A549 (cell line): ENCODE results near the gene PDSS2.

Source experiments
- CEBPB ChIP-seq, 2 experiments: fragments of >200 bp in 1 of 2; sonication (Bioruptor Twin) in 1 of 2; formaldehyde crosslinking in 1 of 2; IDR thresholded peaks; 2 replicates each; pipeline ENCODE4 v1.6.1; 2012 to 2016
- CTCF ChIP-seq: fragments of >200 bp; sonication (Bioruptor Twin); formaldehyde crosslinking; IDR thresholded peaks from 3 replicates; pipeline ENCODE4 v1.5.1; 2016
- EP300 ChIP-seq, 2 experiments: fragments of >200 bp; sonication (Bioruptor Twin); formaldehyde crosslinking; IDR thresholded peaks; 2 replicates in 1 of 2; 3 replicates in 1 of 2; pipeline ENCODE4 v1.6.1; 2016 to 2017
- MYC ChIP-seq: IDR thresholded peaks from 2 replicates; pipeline ENCODE4 v1.6.1; 2012; ENCODE audit warnings: mild to moderate bottlenecking, inconsistent platforms, low read length, improper control_type of control experiment, borderline replicate concordance
- SMC3 ChIP-seq: fragments of >200 bp; sonication (Bioruptor Twin); formaldehyde crosslinking; IDR thresholded peaks from 3 replicates; pipeline ENCODE4 v1.6.1; 2018; ENCODE audit warnings: inconsistent platforms
- SREBF2 ChIP-seq: fragments of 450-650 bp; IDR thresholded peaks from 2 replicates; pipeline ENCODE4 v1.6.1; 2014; ENCODE audit warnings: mild to moderate bottlenecking, moderate library complexity

- TF ChIP-seq SREBF2 (no peak), EP300 (IDR thresholded peaks at IDR 0.05) (no peak), CTCF (no peak), MYC (no peak), SMC3 (no peak), CEBPB (IDR thresholded peaks at IDR 0.05) (no peak)
Measured at GRCh38 chr6:107192830-107193229, 266.5 kb downstream of the PDSS2 start.
